Measurements from ENCODE around the gene CLEC18B.
"Not testable (repeated sequence)": the region's sequence is repeated elsewhere in the genome, so short reads cannot be mapped to it uniquely, and the experiment has no call there.

Gene CLEC18B

DNA sequence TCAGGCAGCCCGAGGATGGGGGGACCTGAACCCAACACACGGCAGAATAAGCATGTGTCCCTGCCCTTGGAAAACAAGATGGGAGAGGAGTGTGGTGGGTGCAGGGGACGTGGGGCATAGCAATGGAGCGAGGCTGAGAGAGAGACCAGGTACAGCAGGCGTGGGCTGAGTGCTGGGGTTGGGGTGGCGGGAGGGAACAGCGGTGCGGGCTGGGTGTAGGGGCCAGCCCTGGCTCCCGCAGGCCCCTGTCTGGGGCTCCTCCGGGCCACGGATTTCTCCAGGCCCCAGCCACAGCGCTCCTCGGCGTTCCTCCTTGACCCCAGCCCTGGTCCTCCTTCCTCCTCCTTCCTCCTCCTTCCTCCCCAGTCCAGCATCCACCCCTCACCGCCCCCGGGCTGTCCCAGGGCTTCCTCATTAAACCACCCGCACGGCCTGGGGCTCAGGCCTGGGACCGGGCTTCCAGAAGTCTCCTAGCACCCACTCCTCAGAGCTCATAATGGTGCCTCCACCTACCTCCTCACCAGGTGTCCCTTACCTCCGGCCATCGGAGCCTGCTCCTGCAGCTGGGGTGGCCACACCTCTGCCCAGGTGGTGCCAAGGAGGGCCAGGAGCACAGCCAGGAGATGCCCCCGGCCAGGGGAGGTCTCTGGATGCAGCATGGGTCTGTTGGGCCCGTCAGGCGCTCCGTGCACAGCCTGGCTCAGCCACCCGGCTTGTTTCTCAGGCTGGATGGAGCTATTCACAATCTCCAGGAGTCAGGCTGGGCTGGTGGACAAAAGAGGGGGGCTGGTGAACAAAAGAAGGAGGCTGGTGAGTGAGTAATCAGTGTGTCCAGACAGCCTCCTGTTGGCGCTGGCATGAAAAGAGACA is at the start of gene CLEC18B:
CLEC18B (minus strand) TSS at position 867 of the 870 bp plus-strand sequence; CDS start at position 659, 208 bp downstream.
- not testable (repeated sequence) for DNase-seq (ENCODE audit: low read depth in 2 of 2)

DNA sequence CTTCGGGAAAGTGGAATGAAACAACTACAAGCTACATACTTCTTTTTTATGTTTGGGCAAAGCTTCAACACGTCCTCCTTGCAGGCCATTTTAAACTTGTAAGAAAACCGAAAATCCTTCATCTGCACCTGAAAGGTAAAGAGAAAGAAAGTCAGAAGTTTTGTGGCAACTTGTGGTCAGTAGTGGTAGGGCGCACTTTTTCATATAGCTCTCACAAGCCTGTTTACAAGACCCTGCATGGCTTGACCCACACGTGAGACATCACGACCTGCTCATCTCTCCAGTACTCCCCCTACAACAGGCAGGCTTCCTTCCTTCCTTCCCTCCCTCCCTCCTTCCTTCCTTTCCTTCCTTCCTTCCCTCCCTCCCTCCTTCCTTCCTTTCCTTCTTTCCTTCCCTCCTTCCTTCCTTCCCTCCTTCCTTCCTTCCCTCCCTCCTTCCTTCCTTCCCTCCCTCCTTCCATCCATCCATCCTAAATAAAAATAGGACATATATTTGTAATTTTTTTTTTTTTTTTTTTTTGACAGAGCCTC is 48.7 kb upstream of the CLEC18B start:
- no peak for DNase-seq (ENCODE audit: low read depth in 2 of 2)

DNA sequence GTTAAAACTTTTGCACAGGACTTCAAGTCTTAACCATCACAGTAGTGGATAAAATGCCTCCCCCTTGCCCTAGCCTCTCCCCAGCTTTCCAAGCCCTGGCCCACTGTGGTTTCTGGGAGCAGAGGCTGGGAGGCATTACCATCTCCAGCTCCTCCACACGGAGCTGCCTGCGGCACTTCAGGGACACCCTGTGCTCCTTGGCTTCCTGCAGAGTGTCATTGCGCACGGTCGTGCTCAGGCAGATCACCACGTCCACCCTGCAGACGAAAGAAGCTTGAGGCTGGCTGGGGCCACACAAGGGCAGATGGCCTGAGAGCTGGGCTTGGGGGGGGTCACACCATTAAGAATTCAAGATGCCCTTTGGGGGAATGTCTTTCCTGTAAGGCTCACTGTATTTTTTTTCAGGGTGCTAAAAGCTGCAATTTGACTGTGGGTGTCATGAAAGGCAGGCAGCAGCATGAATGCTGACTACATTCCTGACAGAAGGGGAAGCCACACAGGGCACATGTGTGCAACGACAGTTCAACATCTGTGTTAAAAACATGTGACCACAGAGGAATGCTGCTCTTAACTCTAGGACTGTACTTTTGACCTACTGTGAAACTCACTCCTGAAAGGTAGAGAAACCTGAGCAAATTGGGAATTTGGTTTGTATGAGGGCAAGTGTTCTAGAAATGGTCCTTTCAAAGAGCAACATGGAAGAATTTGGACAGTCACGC is 47.7 kb upstream of the CLEC18B start:
- DNase-seq (ENCODE audit: low read depth in 2 of 2) = no peak

DNA sequence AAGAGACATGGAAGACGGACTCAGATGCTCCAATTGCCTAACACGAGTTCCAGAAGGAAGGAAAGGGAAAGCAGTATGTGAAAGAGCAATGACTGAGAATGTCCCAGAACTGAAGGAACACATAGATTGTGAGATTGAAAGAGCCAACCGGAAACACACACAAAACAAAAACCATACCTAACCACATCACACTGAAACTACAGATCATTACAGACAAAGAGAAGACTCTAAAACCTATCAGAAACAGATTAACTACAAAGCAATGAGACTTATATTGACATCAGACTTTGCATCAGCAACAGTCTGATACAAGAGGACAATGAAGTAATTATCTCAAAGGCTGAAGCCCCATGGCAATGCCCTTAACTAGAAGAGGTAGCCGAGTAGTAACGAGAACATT is 45.6 kb upstream of the CLEC18B start:
- no peak for DNase-seq (ENCODE audit: low read depth in 2 of 2)

DNA sequence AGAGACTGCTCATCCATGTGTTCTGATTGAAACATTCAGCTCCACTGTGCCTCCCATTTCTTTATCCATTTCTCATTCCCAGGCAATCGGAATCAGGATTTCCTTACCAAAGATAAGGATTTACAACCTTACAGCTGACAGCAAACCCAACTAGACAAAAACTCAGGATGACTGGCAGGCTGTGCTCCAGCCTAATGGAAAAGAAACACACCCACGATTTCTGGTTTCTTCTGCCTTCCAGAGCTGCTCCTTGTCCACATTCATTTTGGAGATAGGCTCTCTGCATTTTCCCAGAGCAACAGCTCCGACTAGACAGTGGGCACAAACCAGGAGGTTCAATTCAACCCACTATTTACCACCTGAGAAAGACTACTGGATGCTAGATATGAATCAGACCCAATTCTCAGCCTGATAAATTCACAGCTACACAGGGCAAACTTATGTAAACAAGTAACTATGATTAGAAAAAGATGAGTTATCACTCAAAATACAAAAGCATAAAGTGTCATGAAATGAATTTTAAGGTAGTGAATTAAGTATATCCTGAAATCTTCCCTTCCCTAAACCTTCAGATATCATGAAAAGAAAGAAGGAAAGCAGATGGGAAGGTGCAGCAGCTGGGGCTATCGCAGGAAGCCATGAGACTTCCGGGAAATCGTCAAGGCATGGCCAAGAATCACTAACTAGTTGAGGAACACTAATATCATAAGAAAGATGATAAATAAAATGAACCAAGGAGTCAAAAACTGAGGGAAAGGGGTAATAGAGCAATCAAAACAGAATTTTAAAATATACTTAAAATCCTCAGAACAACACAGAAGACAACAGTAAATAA is 44.8 kb upstream of the CLEC18B start:
- no peak for DNase-seq (ENCODE audit: low read depth in 2 of 2)

DNA sequence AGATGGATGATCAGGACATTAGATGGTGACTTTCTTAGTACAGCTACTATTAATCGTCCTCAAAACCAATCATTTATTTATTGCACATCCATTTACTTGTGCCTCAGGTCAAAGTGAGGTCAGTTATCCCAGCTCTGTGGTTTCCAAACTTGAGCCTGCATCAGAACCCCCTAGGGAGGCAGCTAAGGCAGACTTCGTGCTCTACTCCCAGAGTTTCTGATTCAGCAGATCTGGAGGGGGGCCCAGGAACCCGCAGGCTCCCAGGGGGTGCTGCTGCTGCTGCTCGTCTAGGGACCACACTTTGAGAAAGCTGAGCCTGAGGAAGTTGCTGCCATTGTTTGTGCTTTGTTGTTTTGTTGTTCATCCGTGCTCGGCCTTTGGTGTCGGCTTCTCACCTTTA is 44.0 kb upstream of the CLEC18B start:
- no peak for DNase-seq (ENCODE audit: low read depth in 2 of 2)

DNA sequence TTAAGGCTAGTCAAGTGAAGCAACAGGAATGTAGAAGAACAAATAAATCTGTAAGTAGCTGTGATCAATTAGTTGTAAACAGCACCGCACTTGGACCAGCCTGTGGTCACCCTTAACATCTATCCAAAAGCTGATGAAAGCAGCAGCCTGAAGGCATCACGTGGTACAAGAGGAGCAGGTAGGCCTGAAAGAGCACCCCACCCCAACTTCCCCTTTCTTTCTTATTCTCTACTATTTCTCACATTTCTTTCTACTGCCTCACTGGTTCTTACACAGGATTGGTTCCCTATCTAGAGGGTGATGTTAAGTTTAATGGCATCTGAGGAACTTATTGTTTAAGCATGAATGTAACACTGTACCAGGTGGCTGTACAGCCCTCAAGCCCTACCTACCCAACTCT is 42.6 kb upstream of the CLEC18B start:
- DNase-seq (ENCODE audit: low read depth in 2 of 2) = no peak

DNA sequence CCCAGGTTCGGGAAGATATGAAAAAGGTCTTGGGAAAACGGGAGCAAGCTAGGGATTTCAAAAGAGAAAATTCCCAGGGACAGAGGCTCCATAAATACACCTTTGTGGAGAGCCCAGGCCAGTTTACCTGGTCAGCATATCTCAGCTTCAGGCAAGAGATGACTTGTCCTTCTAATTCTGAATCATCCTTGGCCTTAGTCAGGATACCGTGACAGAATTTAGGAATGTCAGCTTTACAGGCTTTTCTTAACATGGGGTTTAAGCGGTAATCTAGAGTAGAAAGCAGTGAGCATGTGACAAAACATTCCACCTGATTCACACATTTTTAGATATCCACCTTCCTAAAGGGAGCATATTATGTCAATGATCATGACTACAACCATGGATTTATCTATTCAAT is 41.1 kb upstream of the CLEC18B start:
- DNase-seq (ENCODE audit: low read depth in 2 of 2) = no peak

DNA sequence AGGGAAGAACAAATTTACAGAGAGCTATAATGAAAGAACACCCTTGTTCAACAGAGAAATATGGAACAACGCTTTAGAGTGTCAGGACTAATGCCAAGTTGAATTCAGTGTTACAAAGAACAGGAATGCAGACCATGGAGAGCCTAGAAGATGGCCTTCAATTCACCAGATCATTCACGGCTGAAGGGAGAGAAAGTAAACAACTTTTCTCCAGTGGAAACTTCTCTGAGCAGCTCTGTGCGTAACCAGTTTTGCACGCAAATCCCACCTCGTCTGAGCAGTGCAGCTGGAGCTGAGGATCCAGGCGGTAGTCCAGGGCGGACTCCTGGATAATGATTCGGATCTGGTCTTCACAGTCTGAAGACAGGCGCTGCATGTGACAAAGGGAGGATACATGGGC is 40.5 kb upstream of the CLEC18B start:
- DNase-seq (ENCODE audit: low read depth in 2 of 2) = no peak

DNA sequence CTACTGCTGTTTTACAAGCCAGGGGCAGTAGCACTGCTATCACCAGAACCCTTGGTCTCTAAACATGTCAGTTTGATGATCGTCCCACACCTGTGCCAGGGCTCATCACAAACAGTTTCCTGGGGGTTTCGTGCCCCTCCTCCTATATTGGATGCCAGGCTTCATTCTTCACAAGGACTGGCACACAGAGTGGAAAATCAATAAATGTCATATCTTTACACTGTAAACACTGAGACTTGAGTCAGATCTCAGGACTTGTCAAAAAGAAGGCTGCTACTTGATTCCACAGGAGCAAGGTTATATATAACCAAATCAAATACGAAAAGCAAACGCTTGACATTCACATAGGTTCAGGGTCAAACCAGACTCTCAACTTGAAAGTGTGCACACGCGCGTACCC is 39.3 kb upstream of the CLEC18B start:
- no peak for DNase-seq (ENCODE audit: low read depth in 2 of 2)

DNA sequence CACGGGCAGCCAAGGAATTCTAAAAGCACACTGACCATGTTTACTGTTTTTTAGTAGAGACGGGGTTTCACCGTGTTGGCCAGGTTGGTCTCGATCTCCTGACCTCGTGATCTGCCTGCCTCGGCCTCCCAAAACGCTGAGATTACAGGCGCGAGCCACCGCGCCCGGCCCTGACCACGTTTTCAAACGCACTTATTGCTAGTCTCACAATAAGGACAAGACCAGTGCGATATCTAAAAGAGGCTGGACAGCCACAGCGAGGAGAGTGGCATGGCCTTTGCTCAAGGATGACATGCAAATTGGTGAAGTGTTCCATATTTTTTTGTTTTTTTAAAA is 35.0 kb upstream of the CLEC18B start:
- DNase-seq (ENCODE audit: low read depth in 2 of 2) = no peak

DNA sequence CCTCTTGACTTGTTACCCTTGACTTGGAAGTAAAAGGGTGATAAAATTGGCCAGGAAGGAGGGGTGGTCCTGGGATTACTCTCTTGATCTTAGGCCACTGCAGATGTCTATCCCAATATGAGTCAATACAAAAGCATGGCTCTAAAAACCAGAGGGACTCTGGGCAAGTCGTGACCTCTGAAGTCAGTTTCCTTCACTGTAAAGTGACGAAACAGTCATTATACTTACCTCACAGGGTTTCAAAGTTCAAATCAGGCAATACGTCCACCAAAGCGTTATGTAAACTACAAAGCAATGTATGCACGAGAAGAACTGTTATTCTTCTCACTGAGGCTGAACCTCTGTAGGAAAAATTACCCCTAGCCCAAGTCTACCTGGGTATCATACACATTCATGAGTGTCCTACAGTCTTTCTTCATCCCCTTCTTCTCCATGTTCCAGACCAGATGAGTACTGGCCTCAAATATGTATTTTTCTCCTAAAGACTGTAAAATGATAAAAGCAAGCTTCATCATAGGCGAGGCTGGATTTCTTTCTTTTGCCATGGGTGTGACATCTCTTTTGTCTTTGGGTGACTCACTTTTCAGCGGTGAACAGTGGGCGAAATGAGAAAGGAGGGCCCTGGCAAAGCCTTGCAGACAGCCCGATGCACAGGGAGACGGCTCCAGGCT is 34.5 kb upstream of the CLEC18B start:
- no peak for DNase-seq (ENCODE audit: low read depth in 2 of 2)

DNA sequence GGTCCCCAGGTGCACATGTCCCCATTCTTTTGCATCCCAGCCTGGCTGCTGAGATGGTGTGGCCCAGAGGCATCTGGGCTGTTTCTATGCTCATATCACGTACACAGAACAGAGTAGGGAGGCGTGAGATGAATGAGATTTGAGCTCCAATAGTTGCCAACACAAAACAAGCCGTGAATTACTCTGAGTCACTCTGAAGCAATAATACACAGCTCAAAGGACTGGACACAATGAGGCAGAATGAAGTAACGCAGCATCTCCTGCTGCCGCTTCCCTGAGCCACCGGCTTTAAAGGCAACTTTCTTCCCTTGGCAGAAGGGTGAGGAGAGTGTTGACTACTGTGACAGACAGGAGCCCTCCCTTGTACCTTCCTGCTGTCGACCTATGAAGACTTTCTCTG is 33.9 kb upstream of the CLEC18B start:
- DNase-seq (ENCODE audit: low read depth in 2 of 2) = no peak

DNA sequence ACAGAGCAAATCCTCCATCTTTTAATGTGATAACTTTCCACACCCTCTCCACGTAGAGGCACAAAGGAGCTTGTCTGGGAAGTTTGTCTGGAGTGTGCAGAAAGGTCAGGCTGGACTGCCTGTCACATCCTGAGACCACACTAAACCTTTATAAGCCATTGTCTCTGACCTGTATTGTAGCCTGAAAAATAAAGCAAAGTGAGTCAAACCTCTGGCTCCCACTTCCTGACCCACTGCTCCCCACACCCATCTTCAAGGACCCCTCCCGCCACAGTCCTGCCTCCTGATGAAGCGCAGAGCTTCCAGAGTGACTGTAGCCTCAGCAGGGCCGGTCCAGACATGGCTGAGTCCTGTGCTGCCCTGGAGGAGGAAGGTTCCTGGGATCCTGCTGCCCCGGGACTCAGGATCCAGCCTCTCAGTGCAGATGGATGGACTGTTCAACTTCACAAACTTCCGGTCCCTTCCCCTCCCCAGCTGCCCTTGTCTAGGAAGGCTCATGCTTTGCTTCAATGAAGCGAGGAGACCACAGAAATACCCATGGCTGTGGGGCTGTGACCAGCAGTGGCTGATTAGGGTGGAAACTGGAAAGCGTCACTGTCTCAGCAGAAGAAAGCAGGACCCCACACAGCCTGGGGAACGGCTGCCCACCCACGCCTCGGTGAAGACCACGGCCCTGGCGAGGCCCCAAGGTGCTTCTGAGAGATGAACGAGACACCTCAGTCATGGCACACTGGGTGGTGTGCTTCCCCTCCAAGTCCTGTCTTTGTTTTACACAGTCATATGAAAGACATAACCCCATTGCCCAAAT is 30.9 kb upstream of the CLEC18B start:
- no peak for DNase-seq (ENCODE audit: low read depth in 2 of 2)

DNA sequence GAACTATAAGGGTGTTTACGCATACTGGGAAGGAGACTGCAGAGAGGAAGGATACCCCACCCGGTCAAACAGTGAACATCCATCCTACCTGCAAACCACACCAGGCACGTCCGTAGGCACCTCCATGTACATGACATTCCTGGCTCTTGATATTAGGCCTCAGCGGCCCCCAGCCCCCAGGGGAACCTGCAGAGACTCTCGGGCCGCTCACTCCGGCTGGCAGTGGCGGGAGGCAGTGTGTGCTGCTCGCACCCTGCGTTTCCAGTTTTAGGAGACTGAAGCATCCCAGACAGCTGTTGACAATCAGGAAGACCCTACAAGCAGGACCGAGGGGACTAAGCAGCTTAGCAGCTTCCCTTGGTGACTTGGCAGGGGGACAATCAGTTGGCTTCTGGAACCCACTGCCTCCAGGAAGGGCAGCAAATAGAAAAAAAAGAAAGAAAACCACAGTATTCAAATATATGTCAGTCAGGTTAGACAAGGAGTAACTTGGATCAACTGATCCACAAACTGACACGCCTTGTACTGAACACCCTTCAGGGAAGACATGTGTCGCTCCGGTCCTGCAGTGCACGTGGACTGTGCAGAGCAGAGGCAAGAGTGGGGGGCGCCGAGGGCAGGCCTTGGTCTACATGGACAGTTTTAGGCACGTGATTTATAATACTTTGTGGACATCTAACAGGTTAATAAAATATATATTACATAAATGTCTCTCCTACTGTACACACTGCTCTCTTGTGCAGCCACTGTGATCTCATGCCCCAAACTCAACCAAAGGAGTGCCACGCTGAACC is 29.9 kb upstream of the CLEC18B start:
- no peak for DNase-seq (ENCODE audit: low read depth in 2 of 2)

DNA sequence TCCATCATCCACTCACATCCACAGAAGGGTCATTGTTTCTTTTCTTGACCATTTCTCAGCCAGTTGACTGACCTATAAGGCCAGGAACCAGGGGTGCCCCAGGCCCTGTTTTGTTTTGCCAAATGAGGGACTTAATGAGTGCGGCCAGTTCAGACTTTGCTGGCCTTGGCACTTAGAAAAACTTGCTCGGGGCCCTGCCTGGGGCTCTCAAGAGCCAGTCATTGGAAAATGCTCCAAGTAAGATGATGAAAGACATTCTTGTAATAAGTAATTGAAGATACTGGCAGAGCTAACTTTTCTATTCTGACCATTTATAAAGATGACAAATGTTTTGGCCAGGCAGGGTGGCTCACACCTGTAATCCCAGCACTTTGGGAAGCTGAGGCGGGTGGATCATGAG is 29.0 kb upstream of the CLEC18B start:
- DNase-seq (ENCODE audit: low read depth in 2 of 2) = no peak

DNA sequence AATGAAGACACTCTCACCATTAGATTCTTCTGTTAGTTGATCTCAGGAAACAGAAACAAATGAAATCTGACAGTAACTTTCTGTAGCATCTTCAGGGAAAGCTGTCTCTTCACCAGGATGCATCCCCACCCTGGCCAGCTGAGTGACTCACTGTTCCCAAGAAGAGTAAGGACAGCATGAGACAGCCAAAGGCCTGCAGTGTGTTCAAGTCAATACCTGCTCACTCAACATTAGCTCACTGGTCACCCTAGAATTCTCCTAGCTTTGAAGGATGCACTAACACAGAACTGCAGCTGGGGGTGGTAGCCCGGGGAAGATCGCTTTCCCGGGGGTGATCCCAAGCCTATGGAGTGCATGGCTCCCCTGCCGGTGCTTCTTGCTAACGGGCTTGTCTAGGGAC is 28.2 kb upstream of the CLEC18B start:
- no peak for DNase-seq (ENCODE audit: low read depth in 2 of 2)

DNA sequence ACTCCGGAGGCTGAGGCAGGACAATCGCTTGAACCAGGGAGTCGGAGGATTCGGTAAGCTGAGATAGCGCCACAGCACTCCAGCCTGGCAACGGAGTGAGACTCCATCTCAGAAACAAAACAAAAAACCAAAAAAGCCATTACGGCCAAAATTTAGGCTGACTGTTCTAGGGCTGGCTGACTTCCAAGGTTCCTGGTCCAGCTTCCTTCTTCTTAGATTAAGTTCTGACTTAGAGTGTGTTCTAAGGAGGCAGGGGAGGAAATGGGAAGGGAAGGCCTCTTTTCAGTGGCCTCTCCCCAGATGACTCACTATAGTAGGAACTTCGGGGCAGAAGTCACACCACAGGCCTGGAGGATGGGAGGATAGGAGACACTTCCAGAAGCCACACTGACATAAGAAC is 27.7 kb upstream of the CLEC18B start:
- no peak for DNase-seq (ENCODE audit: low read depth in 2 of 2)

DNA sequence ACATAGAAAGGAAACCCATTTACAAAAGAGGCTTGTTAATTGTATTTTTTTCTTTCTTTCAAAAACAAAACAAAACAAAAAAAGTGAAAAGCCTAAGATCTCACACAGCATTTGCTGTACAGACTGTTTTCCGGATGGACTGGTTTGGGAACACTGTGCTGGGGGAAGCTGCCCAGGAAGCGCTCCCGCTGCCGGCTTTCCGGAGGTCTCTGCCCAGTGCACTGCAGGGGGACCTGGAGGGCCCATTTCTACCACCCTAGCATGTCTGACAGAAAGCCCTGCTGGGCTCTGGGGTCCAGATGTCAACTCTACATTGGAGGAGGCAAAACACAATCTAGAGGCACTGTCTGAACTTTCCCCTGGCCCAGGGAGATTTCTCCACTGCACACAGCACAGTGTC is 26.3 kb upstream of the CLEC18B start:
- DNase-seq (ENCODE audit: low read depth in 2 of 2) = no peak

DNA sequence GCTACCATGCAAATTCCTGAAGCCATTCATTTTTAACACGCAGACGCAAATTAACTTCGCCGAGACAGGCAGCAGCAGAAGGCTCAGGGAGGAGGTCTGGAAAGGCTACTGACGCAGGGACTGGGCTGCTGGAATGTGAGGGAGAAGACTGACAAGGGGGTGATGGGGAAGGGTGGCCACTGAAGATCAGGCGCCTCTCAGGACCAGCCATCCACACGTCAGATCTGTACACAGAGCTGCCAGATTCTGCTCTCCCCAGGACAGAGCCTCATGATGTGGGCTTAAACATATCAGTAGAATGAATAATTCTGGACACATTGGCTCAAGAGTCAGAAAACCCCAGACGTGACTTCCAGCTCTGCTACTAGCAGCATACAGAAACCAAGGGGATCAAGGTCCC is 25.6 kb upstream of the CLEC18B start:
- no peak for DNase-seq (ENCODE audit: low read depth in 2 of 2)

Data from stimulated activated CD8-positive, alpha-beta memory T cell treated with anti-CD3 and anti-CD28 coated beads, Interleukin-2, amount 100 ng/mL, for 48 hours (primary cell).